ENCODE measurements around the gene CAPZA1.
A peak's percentile ranks its signal among the peaks of the same experiment; 100 is the strongest.
"Not testable (repeated sequence)": the region's sequence is repeated elsewhere in the genome, so short reads cannot be mapped to it uniquely, and the experiment has no call there.

The CAPZA1 gene

DNA sequence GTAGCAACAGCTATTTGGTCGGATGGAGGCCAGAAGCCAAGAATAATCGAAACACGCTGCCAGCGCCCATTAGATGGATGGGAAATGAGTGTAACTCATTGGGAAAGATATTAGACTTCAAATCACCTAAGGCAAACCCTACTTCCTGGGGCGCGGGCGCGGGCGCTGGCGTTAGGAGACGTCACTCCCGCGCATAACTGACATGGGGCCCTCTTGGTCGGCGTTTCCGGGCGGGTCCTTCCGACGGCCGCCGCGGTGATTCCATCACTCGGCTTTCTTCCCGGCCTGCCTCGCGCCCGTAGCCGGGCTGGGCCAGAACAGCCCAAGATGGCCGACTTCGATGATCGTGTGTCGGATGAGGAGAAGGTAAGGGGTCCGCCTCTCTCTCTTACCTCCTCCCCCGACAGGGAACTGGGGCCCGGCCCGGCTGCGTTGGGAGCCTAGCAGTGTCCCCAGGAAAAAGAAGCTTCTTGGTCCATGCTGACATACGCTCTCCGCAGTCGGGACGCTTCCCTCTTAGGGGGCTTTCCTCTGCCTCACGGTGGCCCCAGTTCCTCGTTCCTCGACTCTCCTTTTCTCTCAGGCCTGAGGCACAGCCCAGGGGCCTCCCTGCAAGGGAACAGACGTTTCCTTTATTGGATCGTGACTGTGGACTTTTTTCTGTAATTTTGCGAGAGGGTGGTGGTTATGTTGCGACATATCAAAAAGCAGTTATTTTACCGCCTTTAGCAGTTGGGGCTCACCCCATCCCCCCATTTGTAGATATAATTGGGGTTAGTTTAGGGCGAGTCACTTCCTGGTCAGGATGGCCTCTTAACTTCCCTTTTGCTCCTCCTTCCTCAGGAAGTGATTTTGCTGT lies at the start of gene CAPZA1:
Gene CAPZA1 (plus strand): TSS at position 315 of the 859 bp plus-strand sequence. CDS start 13 bp downstream, at position 328.
- peak; percentile 87 to 88 for DNase-seq (ENCODE audit: low read depth in 2 of 2)

DNA sequence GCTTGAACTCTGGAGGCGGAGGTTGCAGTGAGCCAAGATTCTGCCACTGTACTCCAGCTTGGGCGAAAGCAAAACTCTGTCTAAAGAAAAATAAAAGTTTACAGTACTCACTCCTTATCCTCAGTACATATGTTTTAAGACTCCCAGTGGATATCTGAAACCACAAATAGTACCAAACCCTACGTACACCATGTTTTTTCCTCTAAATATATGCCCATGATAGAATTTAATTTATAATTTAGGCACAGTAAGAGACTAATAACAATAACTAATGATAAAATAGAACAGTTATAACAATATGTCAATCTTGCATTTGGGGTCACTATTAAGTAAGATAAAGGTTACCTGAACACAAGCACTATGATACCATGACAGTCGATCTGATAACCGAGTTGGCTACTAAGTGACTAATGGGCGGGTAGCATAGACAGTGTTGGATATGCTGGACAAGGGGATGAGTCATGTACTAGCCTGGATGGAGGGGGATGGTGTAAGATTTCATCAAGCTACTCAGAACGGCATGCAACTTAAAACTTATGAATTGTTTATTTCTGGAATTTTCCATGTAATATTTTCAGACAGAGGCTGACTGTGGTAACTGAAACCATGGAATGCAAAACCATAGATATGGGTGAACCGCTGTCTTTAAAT lies 44.4 kb upstream of the CAPZA1 start:
- no peak for DNase-seq (ENCODE audit: low read depth in 2 of 2)

DNA sequence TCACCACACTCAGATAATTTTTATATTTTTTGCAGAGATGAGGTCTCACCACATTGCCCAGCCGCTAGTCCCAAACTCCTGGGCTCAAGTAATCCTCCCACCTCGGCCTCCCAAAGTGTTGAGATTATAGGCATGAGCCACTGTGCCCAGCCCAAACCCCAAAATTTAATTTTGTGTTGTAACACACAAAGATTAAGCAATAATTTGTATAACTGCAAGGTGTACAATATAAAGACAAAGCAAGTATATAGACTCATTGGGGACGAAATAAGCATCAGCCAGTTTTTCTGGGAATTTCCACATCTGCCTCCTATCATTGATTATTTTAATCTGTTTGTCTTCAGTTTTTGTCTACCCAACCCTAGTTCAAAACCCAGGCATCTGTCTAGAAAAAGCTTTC lies 43.4 kb upstream of the CAPZA1 start:
- no peak for DNase-seq (ENCODE audit: low read depth in 2 of 2)

DNA sequence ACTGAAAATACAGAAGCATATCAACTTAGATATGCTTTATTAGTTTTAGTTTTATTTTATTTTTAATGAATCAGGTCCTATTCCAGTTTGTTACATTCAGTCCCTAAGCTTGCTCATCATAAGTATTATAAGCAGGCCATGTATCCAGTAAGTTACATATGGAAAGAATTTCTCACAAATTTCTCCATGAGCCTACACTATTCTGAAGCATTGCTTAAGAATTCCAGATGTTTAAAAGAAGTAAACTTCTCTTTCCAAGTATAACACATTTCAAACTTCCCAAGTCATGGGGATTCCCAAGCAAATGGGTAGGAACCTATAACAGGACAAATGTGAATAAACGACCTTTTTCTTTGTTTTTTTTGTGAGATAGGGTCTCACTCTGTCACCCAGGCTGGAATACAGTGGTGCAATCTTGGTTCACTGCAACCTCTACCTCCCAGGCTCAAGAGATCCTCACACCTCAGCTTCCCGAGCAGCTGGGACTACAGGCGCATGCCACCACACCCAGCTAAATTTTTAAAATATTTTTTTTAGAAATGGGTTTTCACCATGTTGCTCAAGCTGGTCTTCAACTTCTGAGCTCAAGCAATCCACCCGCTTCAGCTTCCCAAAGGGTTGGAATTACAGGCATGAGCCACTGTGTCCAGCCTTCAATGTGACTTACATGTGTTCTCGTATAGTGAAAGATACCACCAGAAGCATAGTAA lies 39.7 kb upstream of the CAPZA1 start:
- DNase-seq (ENCODE audit: low read depth in 2 of 2) = no peak

DNA sequence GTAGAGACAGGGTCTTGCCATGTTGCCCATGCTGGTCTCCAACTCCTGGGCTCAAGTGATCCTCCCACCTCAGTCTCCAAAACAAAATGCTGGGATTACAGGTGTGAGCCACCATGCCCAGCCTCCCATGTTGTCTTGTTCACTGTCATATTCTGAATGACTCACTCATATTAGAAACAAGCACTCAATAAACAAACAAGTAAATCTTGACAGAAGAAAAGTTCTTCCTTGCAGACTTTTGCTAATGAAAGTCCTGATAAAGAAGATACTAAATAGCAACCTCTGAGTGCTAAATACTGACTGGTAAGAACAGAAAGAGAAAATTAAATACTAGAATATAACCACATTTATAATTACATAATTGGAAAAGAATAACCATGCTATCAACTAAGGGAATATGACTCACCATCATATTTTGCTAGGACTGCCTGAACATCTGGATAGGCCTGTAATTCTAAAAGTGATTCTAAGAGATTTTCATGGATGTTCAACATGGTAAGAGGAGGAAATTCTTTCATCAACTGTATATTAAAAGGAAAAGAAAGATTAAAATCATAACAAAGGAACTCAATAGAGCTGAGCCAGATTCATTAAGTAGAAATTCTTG lies 37.9 kb upstream of the CAPZA1 start:
- DNase-seq (ENCODE audit: low read depth in 2 of 2) = no peak

DNA sequence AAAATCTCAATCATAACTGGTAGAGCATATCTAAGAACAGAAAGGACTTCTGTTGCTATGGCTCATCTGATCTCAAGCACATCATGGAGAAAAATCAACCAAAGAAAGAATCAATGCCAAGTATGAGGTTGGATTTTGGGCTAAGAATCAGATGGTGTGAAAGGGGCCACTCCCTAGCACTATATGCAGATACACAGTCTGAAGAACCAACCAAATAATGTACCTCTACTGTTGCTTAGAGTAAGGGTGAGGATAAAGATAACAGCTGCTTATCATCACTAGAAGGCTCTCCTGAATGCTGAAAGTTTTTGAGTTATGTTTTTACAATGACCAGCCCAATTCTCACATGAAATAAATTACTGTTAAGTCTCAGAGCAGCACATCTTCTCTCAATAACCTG lies 36.3 kb upstream of the CAPZA1 start:
- DNase-seq (ENCODE audit: low read depth in 2 of 2) = no peak

DNA sequence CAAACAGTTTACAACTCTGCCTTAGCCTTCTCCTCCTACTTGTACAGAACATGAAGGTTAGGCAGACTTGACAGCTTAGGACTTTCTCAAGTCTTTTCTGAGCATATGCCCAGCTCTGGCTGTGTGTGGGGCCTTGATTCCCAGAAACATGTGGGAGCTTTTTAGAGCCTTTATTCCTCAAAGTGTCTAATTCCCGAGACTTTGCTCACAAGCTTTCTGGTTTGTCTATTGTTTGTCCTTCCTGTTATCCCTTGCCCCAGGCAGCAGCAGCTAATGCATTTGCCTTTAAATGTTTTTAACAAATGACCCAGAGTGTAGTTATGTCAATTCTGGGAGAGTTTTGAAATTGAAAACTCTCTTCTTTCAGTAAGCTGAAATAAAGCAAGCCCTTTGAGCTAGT lies 29.9 kb upstream of the CAPZA1 start:
- no peak for DNase-seq (ENCODE audit: low read depth in 2 of 2)

DNA sequence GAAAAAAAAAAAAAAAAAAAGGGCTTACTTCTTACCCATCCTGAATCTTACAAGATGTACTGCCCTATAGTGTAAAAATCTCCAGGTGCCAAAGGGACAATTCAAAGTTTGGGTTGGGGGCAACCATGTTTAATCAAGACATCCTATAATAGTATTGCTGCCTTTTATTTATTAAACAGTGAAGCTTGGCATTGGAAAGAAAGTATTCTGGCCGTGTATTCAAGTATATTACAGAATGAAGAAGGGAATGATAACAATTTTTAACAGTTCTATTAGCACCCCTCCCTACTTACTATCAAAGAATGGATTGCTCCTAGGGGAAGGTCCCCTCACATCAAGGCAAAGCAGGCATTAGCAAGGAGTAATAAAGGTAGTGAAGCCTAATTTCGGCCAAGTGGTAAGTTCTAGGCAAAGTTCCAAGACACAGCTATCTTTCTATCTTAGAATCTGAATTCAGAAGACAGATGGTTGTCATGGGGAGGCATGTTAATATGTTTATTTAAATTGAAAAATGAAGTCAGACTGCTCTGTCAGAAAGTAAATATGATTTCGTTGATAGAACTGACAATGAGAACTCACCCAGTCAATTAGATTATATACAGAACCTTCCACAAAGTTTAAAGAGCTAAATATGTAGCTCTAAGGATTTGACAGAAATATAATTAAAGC lies 25.3 kb upstream of the CAPZA1 start:
- DNase-seq (ENCODE audit: low read depth in 2 of 2) = no peak

DNA sequence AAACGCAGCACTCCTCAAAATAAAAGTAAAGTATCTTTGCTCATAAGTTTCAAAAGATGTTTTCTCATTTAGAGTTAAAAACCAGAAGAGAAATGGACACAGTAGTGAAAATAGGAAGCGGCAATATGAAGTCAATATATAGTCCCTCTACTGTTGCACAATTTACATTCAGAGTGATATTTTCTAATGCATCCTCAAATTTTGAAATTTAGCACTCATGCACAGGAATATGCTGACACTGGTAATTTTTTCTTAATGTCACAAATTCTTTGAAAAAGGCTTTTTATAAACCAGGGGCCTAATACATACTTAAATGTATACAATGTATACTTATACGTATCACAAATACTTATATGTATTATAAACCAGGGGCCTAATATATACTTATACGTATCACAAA lies 20.2 kb upstream of the CAPZA1 start:
- DNase-seq (ENCODE audit: low read depth in 2 of 2) = no peak

DNA sequence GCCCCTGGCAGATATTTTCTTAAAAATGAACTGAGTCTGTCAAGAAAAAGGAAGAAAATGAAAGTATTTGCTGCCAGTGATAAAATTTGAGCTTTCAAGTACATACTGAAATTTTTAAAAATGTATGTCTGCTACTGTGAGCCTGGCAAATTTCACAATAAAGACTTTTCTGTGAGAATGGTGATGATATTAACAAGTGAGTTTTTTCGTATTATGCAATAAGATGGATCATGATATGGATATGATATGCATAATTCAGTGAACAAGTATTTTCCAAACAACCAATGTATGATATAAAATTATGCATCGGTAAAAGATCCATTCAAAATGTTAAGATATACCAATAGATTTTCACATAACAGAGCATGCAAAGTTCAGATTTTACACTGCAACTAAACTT lies 16.6 kb upstream of the CAPZA1 start:
- DNase-seq (ENCODE audit: low read depth in 2 of 2) = no peak

DNA sequence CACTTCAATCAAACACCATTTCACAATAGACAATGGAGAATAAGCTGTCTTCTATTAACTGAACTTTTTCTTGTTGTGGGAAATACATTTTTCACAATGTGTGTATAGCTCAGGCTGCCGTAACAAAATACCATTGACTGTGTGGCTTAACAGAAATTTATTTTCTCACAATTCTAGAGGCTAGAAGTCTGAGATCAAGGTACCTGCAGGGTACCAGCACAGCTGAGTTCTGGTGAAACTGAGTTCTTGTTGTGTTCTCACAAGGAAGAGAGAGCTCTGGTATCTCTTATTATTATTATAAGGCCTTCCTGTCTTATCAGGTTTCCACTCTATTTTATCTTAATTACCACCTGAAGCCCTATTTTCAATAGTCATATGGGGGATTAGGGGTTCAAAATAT lies 16.1 kb upstream of the CAPZA1 start:
- DNase-seq (ENCODE audit: low read depth in 2 of 2) = no peak

DNA sequence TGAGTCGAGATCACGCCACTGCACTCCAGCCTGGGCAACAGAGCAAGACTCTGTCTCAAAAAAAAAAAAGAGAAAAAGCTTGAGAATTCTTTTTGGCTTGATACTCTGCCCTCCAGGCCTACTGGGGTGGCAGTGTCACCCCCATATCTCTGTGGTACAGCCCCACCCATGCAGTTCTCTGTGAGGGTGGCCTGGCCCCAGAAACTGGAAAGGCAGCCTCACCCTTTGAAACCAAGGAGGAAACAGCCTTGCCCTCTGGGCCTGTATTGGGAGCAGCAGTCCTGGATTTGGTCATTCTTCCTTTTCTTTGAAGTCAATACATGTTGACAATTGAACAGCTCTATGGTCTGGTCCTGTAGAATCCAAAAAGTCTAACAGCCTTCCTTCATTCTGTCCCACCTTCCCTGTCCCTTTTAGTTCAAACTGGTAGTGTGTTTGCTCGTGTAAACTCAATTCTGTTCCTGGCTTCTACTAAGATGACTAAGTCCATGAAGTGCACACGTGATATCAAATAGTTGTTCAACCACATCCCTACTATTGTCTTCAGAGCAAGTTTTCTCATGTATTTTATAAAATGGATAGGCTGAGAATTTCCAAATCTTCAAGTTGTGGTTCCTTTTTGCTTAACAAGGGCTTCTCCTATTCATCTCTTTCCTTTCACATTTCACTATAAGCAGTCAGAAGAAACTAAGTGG lies 13.9 kb upstream of the CAPZA1 start:
- DNase-seq (ENCODE audit: low read depth in 2 of 2) = no peak

DNA sequence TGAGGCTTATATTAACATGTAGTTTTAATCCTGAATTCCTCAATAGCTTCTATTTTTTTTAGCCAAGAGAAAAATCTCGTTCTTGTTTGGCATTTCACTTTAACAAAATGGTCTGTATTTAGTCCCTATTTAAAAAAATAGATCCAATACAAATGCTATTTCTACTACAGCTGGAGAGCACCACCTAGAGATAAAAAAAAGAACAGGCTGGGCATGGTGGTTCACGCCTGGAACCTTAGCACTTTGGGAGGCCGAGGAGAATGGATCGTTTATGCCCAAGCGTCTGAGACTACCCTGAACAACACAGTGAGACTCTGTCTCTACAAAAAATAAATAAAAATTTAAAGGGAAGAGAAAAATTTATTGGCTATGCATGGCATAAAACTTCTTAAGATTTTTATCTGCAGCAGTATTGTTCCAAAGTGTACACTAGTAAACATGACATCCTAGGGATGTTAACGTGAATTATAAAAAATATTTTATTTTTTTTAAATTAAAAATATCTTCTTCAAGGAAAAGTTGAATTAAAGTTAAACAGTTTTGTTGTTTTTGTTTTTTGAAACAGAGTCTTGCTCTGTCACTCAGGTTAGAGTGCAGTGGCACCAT lies 5.1 kb upstream of the CAPZA1 start:
- no peak for DNase-seq (ENCODE audit: low read depth in 2 of 2)

DNA sequence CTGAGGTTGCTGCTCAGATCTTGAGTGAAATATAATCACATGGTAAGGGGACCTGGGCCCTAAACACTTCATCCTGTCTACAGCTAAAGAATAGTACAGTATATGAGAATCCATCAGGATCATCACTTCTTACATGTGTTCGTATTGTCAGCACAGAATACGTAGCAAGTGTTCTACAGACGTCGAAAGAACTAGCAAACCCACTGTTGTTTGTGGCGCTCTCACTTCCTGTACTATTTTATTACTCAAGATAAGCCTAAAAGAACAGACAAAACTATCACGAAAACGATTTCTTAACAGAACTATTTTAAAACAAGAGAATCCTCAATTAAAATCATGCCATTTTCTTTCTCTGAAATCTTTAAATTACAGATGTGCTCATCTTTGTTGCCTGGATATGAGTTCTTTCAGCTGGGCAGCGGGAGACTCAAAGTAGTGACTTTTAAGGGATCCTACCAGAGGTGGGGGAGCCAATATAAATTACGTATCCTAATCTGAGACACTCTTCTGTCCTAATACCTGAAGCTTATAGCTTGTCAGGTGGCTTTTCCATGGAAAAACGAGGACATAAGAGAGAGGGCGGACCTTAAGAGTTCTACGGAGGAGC lies 1.4 kb upstream of the CAPZA1 start:
- DNase-seq (ENCODE audit: low read depth in 2 of 2) = no peak

DNA sequence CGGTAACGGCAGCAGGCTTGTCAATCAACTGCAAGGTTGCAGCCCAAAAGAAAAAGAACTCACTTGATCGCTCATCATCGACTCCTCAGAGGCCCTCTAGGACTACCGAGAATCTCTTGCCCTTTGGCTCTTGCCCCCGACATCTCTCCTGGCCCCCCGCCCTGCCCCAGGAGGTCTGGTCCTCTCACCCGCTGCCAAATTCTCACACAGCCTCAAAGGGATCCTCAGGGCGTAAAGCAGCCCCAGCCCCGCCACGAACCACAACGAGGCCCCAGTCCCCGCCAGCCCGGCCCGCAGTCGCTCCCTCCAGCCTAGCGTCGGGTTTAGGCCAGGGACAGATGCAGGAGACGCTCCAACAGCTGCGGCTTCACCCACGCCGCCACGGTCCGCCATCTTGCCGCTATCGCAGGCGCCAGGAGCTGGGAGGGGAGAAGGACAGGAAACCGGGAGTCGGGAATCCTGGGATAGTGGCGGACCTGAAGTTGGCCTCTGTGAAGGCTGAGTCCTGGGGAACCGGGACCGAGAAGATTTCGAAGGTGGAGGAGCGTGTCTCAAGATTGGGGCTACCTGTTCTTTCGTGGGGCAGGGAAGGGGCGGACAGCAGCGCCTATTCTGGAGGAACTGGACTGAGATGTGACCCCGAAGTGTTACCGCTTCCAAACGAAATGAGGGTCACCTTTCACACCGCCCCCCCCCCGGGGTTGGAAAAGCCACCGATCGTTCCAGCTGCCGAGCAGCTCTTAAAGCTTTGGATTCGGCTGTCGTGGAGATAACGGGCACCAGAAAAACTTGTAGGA lies 713 bp upstream of the CAPZA1 start, which contains the start of gene ST7L:
Gene ST7L (minus strand): TSS at position 421 of the 797 bp plus-strand sequence. CDS start 28 bp downstream, at position 393.
- peak; percentile 28 to 37 for DNase-seq (ENCODE audit: low read depth in 2 of 2)

DNA sequence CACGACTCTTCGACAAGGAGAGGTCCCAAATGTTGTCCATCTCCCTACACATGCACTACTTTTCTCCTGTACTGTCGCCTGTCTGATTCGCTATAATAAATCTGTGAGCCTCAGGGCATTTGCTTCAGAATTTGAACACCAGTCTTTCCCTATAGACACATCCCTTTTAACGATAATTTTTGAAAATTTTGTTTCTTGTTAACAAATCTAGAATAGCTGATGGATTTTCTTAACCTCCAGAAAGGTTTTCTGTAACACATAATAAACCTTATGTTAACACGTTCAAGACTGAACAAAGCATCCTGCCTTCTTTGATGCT lies 704 bp downstream of the CAPZA1 start:
- no peak for DNase-seq (ENCODE audit: low read depth in 2 of 2)

DNA sequence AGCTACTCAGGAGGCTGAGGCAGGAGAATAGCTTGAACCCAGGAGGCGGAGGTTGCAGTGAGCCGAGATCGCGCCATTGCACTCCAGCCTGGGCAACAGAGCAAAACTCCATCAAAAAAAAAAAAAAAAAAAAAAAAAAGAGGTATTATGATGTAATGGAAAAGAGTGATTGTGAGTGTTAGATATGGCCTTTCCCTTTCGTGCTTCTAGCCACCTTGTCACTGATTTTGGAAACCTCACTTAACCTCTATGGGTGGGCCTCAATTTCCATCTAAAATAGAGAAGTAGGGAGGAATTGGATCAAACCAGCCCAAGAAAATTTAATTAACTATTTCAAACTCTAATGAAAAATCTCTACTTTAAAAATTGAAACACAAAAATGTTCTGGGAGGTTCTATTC lies 4.9 kb downstream of the CAPZA1 start:
- DNase-seq (ENCODE audit: low read depth in 2 of 2) = not testable (repeated sequence)

DNA sequence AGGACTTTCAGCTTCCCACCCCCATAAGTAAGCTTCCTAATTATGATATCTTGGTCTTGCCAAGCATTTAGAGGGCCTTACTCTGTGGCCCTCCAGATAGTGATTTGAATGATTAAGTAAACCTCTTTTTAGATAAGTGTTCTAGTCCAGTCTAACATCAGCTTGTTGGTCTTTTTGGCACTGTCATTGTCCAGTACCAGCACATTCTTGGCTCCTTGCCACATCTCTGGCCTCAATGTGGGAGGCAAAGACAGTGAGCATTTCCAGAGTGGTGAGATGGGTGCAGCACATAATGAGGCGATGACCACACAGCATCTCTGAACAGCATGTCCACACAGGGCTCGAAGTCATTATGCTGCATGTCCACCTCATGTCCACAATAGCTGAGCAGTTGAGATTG lies 6.1 kb downstream of the CAPZA1 start:
- no peak for DNase-seq (ENCODE audit: low read depth in 2 of 2)

DNA sequence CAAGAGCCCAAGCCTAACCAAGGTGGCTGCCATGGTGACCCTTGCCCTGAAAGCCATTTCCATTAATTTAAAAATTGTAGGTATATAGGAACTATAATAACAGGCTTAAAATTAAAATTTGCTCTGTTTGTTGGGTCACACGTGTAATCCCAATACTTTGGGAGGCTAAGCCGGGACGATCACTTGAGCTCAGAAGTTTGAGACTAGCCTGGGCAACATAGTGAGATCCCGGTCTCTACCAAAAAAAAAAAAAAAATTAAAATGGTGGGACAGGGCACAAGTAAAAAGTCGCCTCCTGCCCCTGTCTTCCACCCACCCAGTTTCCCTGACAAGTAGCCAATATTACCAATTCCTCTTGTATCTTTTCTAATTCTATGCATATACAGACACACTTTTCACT lies 6.6 kb downstream of the CAPZA1 start:
- DNase-seq (ENCODE audit: low read depth in 2 of 2) = no peak

All from stimulated activated CD8-positive, alpha-beta memory T cell treated with anti-CD3 and anti-CD28 coated beads, Interleukin-15, amount 100 ng/mL, for 48 hours (primary cell).